ENCODE results near the gene TAF4. TPM values are rescaled to one million over a fixed set of nuclear protein-coding genes. Genes with fewer than 3 reads are reported as not detected.
"Not testable (repeated sequence)": the region's sequence is repeated elsewhere in the genome, so short reads cannot be mapped to it uniquely, and the experiment has no call there.

The TAF4 gene
- polyA plus RNA-seq, 3 donors from 2014 or later = 0.04 to 3.2 (median 1.1) TPM

GRCh38 chr20:62059401-62059800 lies 6.3 kb downstream of the TAF4 start:
- DNase-seq = no peak
- peak overlapping the region in 3 of 6 donors; percentile 5 to 18 (median 12) for H3K27ac Mint-ChIP-seq
- no peaks in the 10 kb centered on the region for H3K9me3 Mint-ChIP-seq
- H3K27me3 Mint-ChIP-seq (ENCODE audit: low read depth in 3 of 3) = peaks cover 2 to 11% (median 4%) of the 10 kb centered on the region in 3 donors
- peaks cover 0 to 4% (median 0%) of the 10 kb centered on the region in 3 donors for H3K36me3 Mint-ChIP-seq
- no peak overlapping the region for H3K4me3 Mint-ChIP-seq
- peaks cover 62 to 70% of the 10 kb centered on the region in 2 donors for H3K4me1 Mint-ChIP-seq

- Mint-ChIP-seq H3K4me3 (no peak overlapping the region), H3K27ac (peak overlapping the region in 1 of 6 donors; percentile 5), H3K9me3 (no peaks in the 10 kb centered on the region), H3K4me1 (peaks cover 64 to 73% of the 10 kb centered on the region in 2 donors), H3K27me3 (ENCODE audit: low read depth in 3 of 3) (peaks cover 2 to 9% (median 4%) of the 10 kb centered on the region in 3 donors), H3K36me3 (peaks cover 0 to 4% (median 0%) of the 10 kb centered on the region in 3 donors)
- DNase-seq = no peak
Observed at GRCh38 chr20:62058941-62059340, 6.7 kb downstream of the TAF4 start.

- Mint-ChIP-seq H3K4me1 (peaks cover 63 to 72% of the 10 kb centered on the region in 2 donors), H3K36me3 (no peaks in the 10 kb centered on the region), H3K9me3 (no peaks in the 10 kb centered on the region), H3K27ac (no peak overlapping the region), H3K4me3 (no peak overlapping the region), H3K27me3 (ENCODE audit: low read depth in 3 of 3) (peaks cover 0 to 2% (median 2%) of the 10 kb centered on the region in 3 donors)
- DNase-seq = no peak
Observed at GRCh38 chr20:62056975-62057374, 8.7 kb downstream of the TAF4 start.

GRCh38 chr20:62056377-62056776 lies 9.3 kb downstream of the TAF4 start:
- no peak for DNase-seq
- no peaks in the 10 kb centered on the region for H3K36me3 Mint-ChIP-seq
- no peak overlapping the region for H3K4me3 Mint-ChIP-seq
- peaks cover 60 to 66% of the 10 kb centered on the region in 2 donors for H3K4me1 Mint-ChIP-seq
- peak overlapping the region in 1 of 6 donors; percentile 64 for H3K27ac Mint-ChIP-seq
- H3K9me3 Mint-ChIP-seq = no peaks in the 10 kb centered on the region
- peaks cover 0 to 2% (median 0%) of the 10 kb centered on the region in 3 donors for H3K27me3 Mint-ChIP-seq (ENCODE audit: low read depth in 3 of 3)

- H3K4me3 Mint-ChIP-seq; H3K27ac Mint-ChIP-seq; DNase-seq; H3K36me3 Mint-ChIP-seq; H3K9me3 Mint-ChIP-seq; H3K27me3 Mint-ChIP-seq (ENCODE audit: low read depth in 3 of 3): not testable (repeated sequence)
- peaks cover 58 to 60% of the 10 kb centered on the region in 2 donors for H3K4me1 Mint-ChIP-seq
Observed at GRCh38 chr20:62055862-62056115, 9.9 kb downstream of the TAF4 start.

GRCh38 chr20:62055106-62055861 lies 10.4 kb downstream of the TAF4 start:
- DNase-seq = no peak
- Mint-ChIP-seq H3K4me1 (peaks cover 60 to 63% of the 10 kb centered on the region in 2 donors), H3K27me3 (ENCODE audit: low read depth in 3 of 3) (peaks cover 0 to 2% (median 0%) of the 10 kb centered on the region in 3 donors), H3K27ac (peak overlapping the region in 1 of 6 donors; percentile 58), H3K4me3 (no peak overlapping the region), H3K36me3 (no peaks in the 10 kb centered on the region), H3K9me3 (no peaks in the 10 kb centered on the region)

GRCh38 chr20:62054451-62054953 lies 11.2 kb downstream of the TAF4 start:
- Mint-ChIP-seq H3K27me3 (ENCODE audit: low read depth in 3 of 3) (peaks cover 0 to 2% (median 1%) of the 10 kb centered on the region in 3 donors), H3K4me1 (peaks cover 57 to 64% of the 10 kb centered on the region in 2 donors), H3K4me3 (no peak overlapping the region), H3K27ac (no peak overlapping the region), H3K9me3 (no peaks in the 10 kb centered on the region), H3K36me3 (no peaks in the 10 kb centered on the region)
- DNase-seq = no peak

GRCh38 chr20:62053465-62054196 lies 12.1 kb downstream of the TAF4 start:
- H3K27me3 Mint-ChIP-seq (ENCODE audit: low read depth in 3 of 3) = peaks cover 0 to 2% (median 1%) of the 10 kb centered on the region in 3 donors
- no peaks in the 10 kb centered on the region for H3K9me3 Mint-ChIP-seq
- H3K4me1 Mint-ChIP-seq = peaks cover 51 to 62% of the 10 kb centered on the region in 2 donors
- no peak overlapping the region for H3K27ac Mint-ChIP-seq
- no peaks in the 10 kb centered on the region for H3K36me3 Mint-ChIP-seq
- DNase-seq = no peak
- H3K4me3 Mint-ChIP-seq = no peak overlapping the region

GRCh38 chr20:62052842-62053464 lies 12.7 kb downstream of the TAF4 start:
- H3K9me3 Mint-ChIP-seq = no peaks in the 10 kb centered on the region
- no peak for DNase-seq
- H3K4me1 Mint-ChIP-seq = peaks cover 51 to 65% of the 10 kb centered on the region in 2 donors
- H3K4me3 Mint-ChIP-seq = no peak overlapping the region
- no peak overlapping the region for H3K27ac Mint-ChIP-seq
- peaks cover 0 to 2% (median 1%) of the 10 kb centered on the region in 3 donors for H3K27me3 Mint-ChIP-seq (ENCODE audit: low read depth in 3 of 3)
- H3K36me3 Mint-ChIP-seq = no peaks in the 10 kb centered on the region

- Mint-ChIP-seq H3K27ac (peak overlapping the region in 2 of 6 donors; percentile 53 to 66), H3K4me3 (no peak overlapping the region), H3K27me3 (ENCODE audit: low read depth in 3 of 3) (peaks cover 0 to 2% (median 1%) of the 10 kb centered on the region in 3 donors), H3K36me3 (no peaks in the 10 kb centered on the region), H3K4me1 (peaks cover 56 to 64% of the 10 kb centered on the region in 2 donors), H3K9me3 (no peaks in the 10 kb centered on the region)
- DNase-seq = no peak
Observed at GRCh38 chr20:62052336-62052841, 13.3 kb downstream of the TAF4 start.

GRCh38 chr20:62051546-62052255 lies 14.0 kb downstream of the TAF4 start:
- Mint-ChIP-seq H3K36me3 (no peaks in the 10 kb centered on the region), H3K27ac (peak overlapping the region in 1 of 6 donors; percentile 53), H3K27me3 (ENCODE audit: low read depth in 3 of 3) (peaks cover 0 to 1% (median 0%) of the 10 kb centered on the region in 3 donors), H3K4me1 (peaks cover 56 to 63% of the 10 kb centered on the region in 2 donors), H3K4me3 (no peak overlapping the region), H3K9me3 (no peaks in the 10 kb centered on the region)
- no peak for DNase-seq

- no peak overlapping the region for H3K4me3 Mint-ChIP-seq
- peaks cover 0 to 1% (median 0%) of the 10 kb centered on the region in 3 donors for H3K27me3 Mint-ChIP-seq (ENCODE audit: low read depth in 3 of 3)
- H3K9me3 Mint-ChIP-seq = no peaks in the 10 kb centered on the region
- DNase-seq = no peak
- no peak overlapping the region for H3K27ac Mint-ChIP-seq
- H3K36me3 Mint-ChIP-seq = no peaks in the 10 kb centered on the region
- peaks cover 56 to 61% of the 10 kb centered on the region in 2 donors for H3K4me1 Mint-ChIP-seq
Observed at GRCh38 chr20:62051144-62051543, 14.5 kb downstream of the TAF4 start.

All from immature natural killer cell (primary cell).